Renal cortex interstitium (tissue), 11 donors: Measurements from ENCODE around the gene MBD3L1. TPM values are rescaled to one million over a fixed set of nuclear protein-coding genes. Genes with fewer than 3 reads are reported as not detected.

Experiments used
- DNase-seq, 11 donors: peaks; one replicate each; pipeline ENCODE4 v3.0.0-alpha.2; 2013; ENCODE audit warnings: low read depth in 9 of 11, low spot score in 4 of 11; ENCODE audit errors: extremely low read depth in 1 of 11
- polyA plus RNA-seq, 3 donors: library from polyadenylated mRNA; unstranded; fragments of 120-200 nt; gene quantifications; one replicate each; pipeline ENCODE4 v1.2.1, GENCODE V29; 2013; ENCODE audit not compliant: insufficient read length in 3 of 3

MBD3L1 gene
- polyA plus RNA-seq, 3 donors, result not detected

DNA sequence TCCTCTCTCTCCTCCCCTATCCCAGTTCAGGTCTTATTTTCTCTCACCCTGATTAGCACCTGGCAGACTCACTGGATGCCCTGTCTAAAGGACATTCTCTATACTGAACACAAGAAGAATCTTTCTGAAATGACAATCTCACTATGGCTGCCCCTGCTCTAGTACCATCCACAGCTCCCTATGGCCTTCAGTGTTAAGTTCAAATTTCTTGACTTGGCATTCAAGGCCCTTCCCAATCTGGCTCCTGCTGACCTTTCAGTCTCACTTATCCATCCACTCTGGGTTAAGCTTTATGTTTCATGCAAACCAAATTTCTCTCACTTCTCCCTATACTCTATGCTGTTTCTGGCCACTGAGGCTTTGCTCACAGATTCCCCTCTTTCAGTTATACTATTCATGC lies 34.2 kb downstream of the MBD3L1 start:
- no peak for DNase-seq

DNA sequence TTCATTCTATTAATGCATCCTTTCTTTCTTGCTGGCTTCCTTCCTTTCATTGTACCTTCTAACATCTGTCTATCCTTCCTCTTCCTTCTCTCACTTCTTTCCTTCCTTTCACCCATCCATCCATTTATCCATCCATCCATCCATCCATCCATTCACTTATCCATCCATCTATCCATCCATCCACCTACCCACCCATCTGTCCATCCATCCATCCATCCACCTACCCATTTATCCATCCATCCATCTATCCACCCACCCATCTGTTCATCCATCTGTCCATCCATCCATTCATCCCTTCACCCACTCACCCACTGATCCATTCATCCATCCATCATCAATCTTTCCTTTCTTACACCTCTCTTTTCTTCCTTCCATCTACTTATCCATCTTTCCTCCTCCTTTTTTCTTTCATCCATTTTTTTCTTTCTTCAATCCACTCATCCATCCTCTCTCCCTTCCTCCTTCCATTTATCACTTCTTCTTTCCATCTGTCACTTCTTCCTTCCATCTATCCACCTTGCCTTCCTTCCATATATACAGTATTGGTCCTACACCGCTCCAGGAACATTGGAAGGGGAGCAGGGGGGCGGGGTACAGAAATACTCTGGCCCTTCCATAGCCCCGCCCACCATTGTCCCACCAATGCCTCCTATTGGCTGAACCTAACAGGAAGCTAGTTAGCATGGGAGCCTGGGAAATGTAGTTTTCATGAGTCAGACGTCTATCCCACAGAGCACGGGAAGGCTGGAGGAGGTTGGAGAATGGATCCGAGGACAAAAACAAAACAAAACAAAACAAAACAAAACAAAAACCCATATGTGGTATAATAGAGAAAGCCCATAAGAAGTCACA lies 45.9 kb downstream of the MBD3L1 start:
- peak in 1 of 11 donors; percentile 1 for DNase-seq

GRCh38 chr19:8880868-8881488 lies 48.8 kb downstream of the MBD3L1 start:
- no peak for DNase-seq

GRCh38 chr19:8881512-8881911 lies 49.3 kb downstream of the MBD3L1 start:
- DNase-seq, result no peak

DNA sequence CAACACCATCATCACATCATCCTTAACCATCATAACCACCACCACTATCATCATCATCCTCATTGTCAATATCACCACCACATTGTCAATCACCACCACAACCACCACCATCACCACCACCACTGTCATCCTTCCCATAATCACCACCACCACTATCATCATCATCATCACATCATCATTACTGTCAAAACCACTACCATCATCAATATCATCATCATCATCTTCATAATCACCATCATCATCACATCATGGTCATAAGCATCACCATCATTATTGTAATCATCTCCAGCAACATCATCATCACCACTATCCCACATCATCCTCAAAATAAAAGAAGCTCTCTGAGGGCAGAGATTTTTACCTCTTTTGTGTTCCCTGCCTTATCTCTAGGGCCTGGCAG lies 52.2 kb downstream of the MBD3L1 start:
- no peak for DNase-seq

DNA sequence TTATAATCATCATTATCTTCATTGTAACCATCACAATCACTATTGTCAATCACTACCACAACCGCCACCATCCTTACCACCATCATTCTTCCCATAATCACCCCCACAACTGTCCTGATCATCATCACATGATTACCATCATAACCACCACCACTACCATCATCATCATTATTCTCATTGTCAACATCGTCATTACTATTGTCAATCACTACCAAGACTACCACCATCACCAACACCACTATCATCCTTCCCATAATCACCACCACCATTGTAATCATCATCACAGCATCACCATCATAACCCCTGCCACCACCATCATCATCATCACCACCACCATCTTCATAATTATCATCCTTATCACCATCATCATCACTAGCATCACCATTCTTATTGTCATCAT lies 55.2 kb downstream of the MBD3L1 start:
- DNase-seq, result no peak

DNA sequence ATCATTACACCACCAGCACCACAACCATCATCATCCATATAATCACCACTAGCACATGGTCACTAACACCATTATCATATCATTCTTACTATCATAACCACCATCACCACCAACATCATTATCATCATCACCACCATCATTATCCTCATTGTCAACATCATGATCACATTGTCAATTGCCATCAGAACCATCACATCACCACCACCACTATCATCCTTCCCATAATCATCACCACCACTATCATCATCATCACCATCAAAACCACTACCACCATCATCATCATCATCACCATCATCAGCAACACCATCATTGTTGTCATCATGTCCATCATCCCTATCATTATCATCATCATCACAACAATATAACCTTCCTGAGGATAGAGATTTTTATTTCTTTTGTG lies 58.1 kb downstream of the MBD3L1 start:
- no peak for DNase-seq

Other genes with a start within 250 kb of the MBD3L1 start
- gene ADAMTS10, start 221.7 kb upstream of the MBD3L1 start, polyA plus RNA-seq, result 10 to 100 TPM; 30.0 to 51.8 (median 45.0) TPM
- not detected for gene NFILZ, start 201.7 kb upstream of the MBD3L1 start, polyA plus RNA-seq
- not detected for gene ACTL9, start 133.6 kb upstream of the MBD3L1 start, polyA plus RNA-seq
- gene OR2Z1, start 110.7 kb upstream of the MBD3L1 start, polyA plus RNA-seq, result not detected
- 10 to 100 TPM; 44.4 to 45.7 (median 44.5) TPM for gene ZNF558, start 73 bp upstream of the MBD3L1 start, polyA plus RNA-seq
- gene MUC16, start 178.0 kb downstream of the MBD3L1 start, polyA plus RNA-seq, result under 1 TPM; 0.02 to 0.62 (median 0.04) TPM